H1 (cell line): Measurements from ENCODE around the gene COL11A2. TPM values are rescaled to one million over a fixed set of nuclear protein-coding genes. Genes with fewer than 3 reads are reported as not detected.

ENCODE experiments used
- CTCF ChIA-PET: fragments of 300-600 bp; sonication (Branson Sonifier 250); formaldehyde crosslinking; loops from one replicate; lab custom pipeline; 2021; ENCODE audit not compliant: partially characterized antibody; lab: Charles Lee
- POLR2A ChIA-PET: fragments of 300-600 bp; sonication (Branson Sonifier 250); formaldehyde crosslinking; loops from one replicate; lab custom pipeline; 2021; ENCODE audit warnings: inconsistent platforms; ENCODE audit not compliant: partially characterized antibody; lab: Charles Lee
- DNase-seq, 2 experiments: peaks; one replicate each; pipeline versions ENCODE4 v3.0.0 to v3.0.0-alpha.2; 2010 to 2022; ENCODE audit warnings: low spot score in 2 of 2, low read depth in 1 of 2, mixed read lengths in 1 of 2
- FAIRE-seq: peaks from 2 replicates; lab custom pipeline; 2011; peaks lifted over from hg19 to GRCh38; lab: Jason Lieb, UNC
- H2AFZ ChIP-seq: 2 replicates; pipeline ENCODE4 v1.8.1; 2012; ENCODE audit warnings: low read length, inconsistent platforms
- H2AK5ac ChIP-seq: 2 replicates; pipeline ENCODE4 v1.6.1; 2013; ENCODE audit warnings: low read depth, low read length
- H2BK120ac ChIP-seq: replicated peaks from 2 replicates; pipeline ENCODE3; 2013; ENCODE audit warnings: low read depth, low read length, inconsistent platforms
- H2BK12ac ChIP-seq: 2 replicates; pipeline ENCODE4 v1.6.1; 2013; ENCODE audit warnings: low read depth, low read length
- H2BK15ac ChIP-seq: 2 replicates; pipeline ENCODE4 v1.6.1; 2013; ENCODE audit warnings: low read length
- H2BK20ac ChIP-seq: 2 replicates; pipeline ENCODE4 v1.6.1; 2013; ENCODE audit warnings: low read length
- H2BK5ac ChIP-seq: 2 replicates; pipeline ENCODE4 v1.6.1; 2013; ENCODE audit warnings: low read depth, low read length
- H3K14ac ChIP-seq: 2 replicates; pipeline ENCODE4 v1.6.1; 2013; ENCODE audit warnings: inconsistent platforms; ENCODE audit not compliant: insufficient read length
- H3K18ac ChIP-seq: 2 replicates; pipeline ENCODE4 v1.6.1; 2013; ENCODE audit warnings: low read length; ENCODE audit errors: extremely low read depth
- H3K23ac ChIP-seq: 2 replicates; pipeline ENCODE4 v1.6.1; 2013; ENCODE audit warnings: inconsistent platforms; ENCODE audit not compliant: insufficient read length
- H3K23me2 ChIP-seq: 2 replicates; pipeline ENCODE4 v1.6.1; 2013; ENCODE audit warnings: low read depth, low read length
- H3K27ac ChIP-seq: 2 replicates; pipeline ENCODE4 v1.6.1; 2011; ENCODE audit warnings: low read depth, low read length, inconsistent platforms
- H3K27me3 ChIP-seq, 4 experiments: replicated peaks in 1 of 4; 1 replicate in 1 of 4; 2 replicates in 3 of 4; pipeline versions ENCODE4 v1.6.1 to v1.8.1; 2011 to 2013; ENCODE audit warnings: low read length in 3 of 4, mild to moderate bottlenecking in 3 of 4, inconsistent platforms in 2 of 4, mixed read lengths in 2 of 4, moderate library complexity in 1 of 4; ENCODE audit not compliant: control insufficient read depth in 3 of 4, insufficient read depth in 3 of 4; ENCODE audit errors: extremely low read depth in 1 of 4
- H3K36me3 ChIP-seq, 4 experiments: 2 replicates each; pipeline versions ENCODE4 v1.6.1 to v1.8.1; 2011 to 2013; ENCODE audit warnings: mild to moderate bottlenecking in 4 of 4, low read length in 3 of 4, moderate library complexity in 2 of 4, control low read depth in 1 of 4, inconsistent platforms in 1 of 4; ENCODE audit not compliant: insufficient read depth in 4 of 4, control insufficient read depth in 2 of 4
- H3K4ac ChIP-seq: replicated peaks from 2 replicates; pipeline ENCODE3; 2013; ENCODE audit warnings: low read length, low read depth, mixed read lengths, inconsistent platforms; ENCODE audit not compliant: insufficient read length
- H3K4me1 ChIP-seq, 4 experiments: replicated peaks in 1 of 4; 1 replicate in 1 of 4; 2 replicates in 3 of 4; pipeline versions ENCODE4 v1.6.1 to v1.8.1; 2011 to 2013; ENCODE audit warnings: low read length in 3 of 4, inconsistent platforms in 2 of 4, mixed read lengths in 1 of 4; ENCODE audit not compliant: insufficient read depth in 4 of 4, control insufficient read depth in 3 of 4
- H3K4me2 ChIP-seq, 2 experiments: 2 replicates each; pipeline versions ENCODE4 v1.6.1 to v1.8.1; 2011 to 2013; ENCODE audit warnings: low read depth in 2 of 2, low read length in 2 of 2, control low read depth in 1 of 2, inconsistent platforms in 1 of 2, mild to moderate bottlenecking in 1 of 2; ENCODE audit not compliant: insufficient read depth in 1 of 2
- H3K4me3 ChIP-seq, 4 experiments: fragments of 200-600, 300-600 bp in 1 of 4; sonication (generic), shearing (Covaris generic), sonication (Bioruptor Twin) in 1 of 4; 2 replicates each; pipeline versions ENCODE4 v1.5.1 to v1.8.1; 2011 to 2016; ENCODE audit warnings: low read length in 4 of 4, low read depth in 3 of 4, control low read depth in 2 of 4, inconsistent platforms in 2 of 4, mild to moderate bottlenecking in 2 of 4, mixed read lengths in 1 of 4, moderate library complexity in 1 of 4; ENCODE audit not compliant: insufficient read depth in 2 of 4; ENCODE audit errors: extremely low read depth in 1 of 4
- H3K56ac ChIP-seq: replicated peaks from 2 replicates; pipeline ENCODE3; 2013; ENCODE audit warnings: low read depth, mild to moderate bottlenecking, mixed read lengths, low read length, inconsistent platforms; ENCODE audit not compliant: insufficient read length
- H3K79me1 ChIP-seq: 2 replicates; pipeline ENCODE4 v1.6.1; 2013; ENCODE audit warnings: low read depth, low read length, control low read depth
- H3K79me2 ChIP-seq, 2 experiments: 2 replicates each; pipeline versions ENCODE4 v1.6.1 to v1.8.1; 2012 to 2013; ENCODE audit warnings: low read length in 2 of 2, mild to moderate bottlenecking in 2 of 2, inconsistent platforms in 1 of 2; ENCODE audit not compliant: insufficient read depth in 2 of 2, control insufficient read depth in 1 of 2
- H3K9ac ChIP-seq, 4 experiments: replicated peaks in 1 of 4; 1 replicate in 1 of 4; 2 replicates in 3 of 4; pipeline versions ENCODE4 v1.6.1 to v1.8.1; 2011 to 2013; ENCODE audit warnings: low read depth in 3 of 4, low read length in 3 of 4, control low read depth in 2 of 4, mild to moderate bottlenecking in 2 of 4, moderate library complexity in 2 of 4, inconsistent platforms in 1 of 4; ENCODE audit errors: extremely low read depth in 1 of 4
- H3K9me3 ChIP-seq, 2 experiments: 2 replicates each; pipeline versions ENCODE4 v1.6.1 to v1.8.1; 2012 to 2013; ENCODE audit warnings: mild to moderate bottlenecking in 2 of 2, moderate library complexity in 2 of 2, control low read depth in 1 of 2, inconsistent platforms in 1 of 2, low read depth in 1 of 2, low read length in 1 of 2, mixed read lengths in 1 of 2; ENCODE audit not compliant: insufficient read depth in 2 of 2
- H4K20me1 ChIP-seq, 2 experiments: replicated peaks in 1 of 2; 2 replicates each; pipeline versions ENCODE3 to v1.8.1; 2011 to 2013; ENCODE audit warnings: inconsistent platforms in 2 of 2, low read length in 2 of 2, mild to moderate bottlenecking in 1 of 2; ENCODE audit not compliant: insufficient read depth in 2 of 2, control insufficient read depth in 1 of 2
- H4K5ac ChIP-seq: 2 replicates; pipeline ENCODE4 v1.6.1; 2013; ENCODE audit warnings: low read length, low read depth, mixed read lengths, inconsistent platforms; ENCODE audit not compliant: insufficient read length
- H4K8ac ChIP-seq: 2 replicates; pipeline ENCODE4 v1.8.0; 2013; ENCODE audit warnings: mild to moderate bottlenecking, moderate library complexity, low read length, inconsistent platforms; ENCODE audit not compliant: insufficient read depth; ENCODE audit errors: extremely low read depth
- H4K91ac ChIP-seq: replicated peaks from 2 replicates; pipeline ENCODE3; 2013; ENCODE audit warnings: low read length, mixed read lengths, inconsistent platforms; ENCODE audit not compliant: insufficient read length
- EGR1 ChIP-seq: IDR thresholded peaks from 2 replicates; pipeline ENCODE4 v1.6.1; 2011; ENCODE audit warnings: low read depth, low read length, borderline replicate concordance
- EP300 ChIP-seq, 2 experiments: IDR thresholded peaks; 1 replicate in 1 of 2; 2 replicates in 1 of 2; pipeline ENCODE4 v1.6.1; 2011 to 2012; ENCODE audit warnings: low read depth in 2 of 2, low read length in 2 of 2, mild to moderate bottlenecking in 2 of 2, borderline replicate concordance in 1 of 2, inconsistent platforms in 1 of 2, moderate library complexity in 1 of 2
- HDAC6 ChIP-seq: IDR thresholded peaks from one replicate; pipeline ENCODE4 v1.7.1; 2012; ENCODE audit warnings: low read depth, mild to moderate bottlenecking, inconsistent platforms, low read length, moderate library complexity
- KDM5A ChIP-seq: fragments of 200-600 bp; IDR thresholded peaks from 2 replicates; pipeline ENCODE4 v1.7.1; 2012; ENCODE audit warnings: mild to moderate bottlenecking, low read length, inconsistent platforms, mixed read lengths
- RAD21 ChIP-seq, 2 experiments: IDR thresholded peaks in 1 of 2; conservative IDR thresholded peaks in 1 of 2; 2 replicates each; pipeline ENCODE4 v1.6.1; 2011; ENCODE audit warnings: low read depth in 2 of 2, low read length in 2 of 2, improper control_type of control experiment in 1 of 2, inconsistent platforms in 1 of 2, mild to moderate bottlenecking in 1 of 2, moderate library complexity in 1 of 2
- RFX5 ChIP-seq: IDR thresholded peaks from 2 replicates; pipeline ENCODE4 v1.6.1; 2011; ENCODE audit warnings: low read depth, low read length, improper control_type of control experiment, borderline replicate concordance
- TAF1 ChIP-seq: IDR thresholded peaks from 2 replicates; pipeline ENCODE4 v1.6.1; 2011; ENCODE audit warnings: mild to moderate bottlenecking, low read depth, low read length
- TCF12 ChIP-seq: IDR thresholded peaks from 2 replicates; pipeline ENCODE4 v1.6.1; 2011; ENCODE audit warnings: low read depth, mild to moderate bottlenecking, low read length
- WGBS, 2 experiments: shearing (Covaris generic) in 1 of 2; methylation state at CpG; one replicate each; pipeline versions ENCODE4 v1.1.6 to v1.1.7; 2013 to 2015; ENCODE audit warnings: low lambda C conversion rate in 2 of 2, mixed read lengths in 2 of 2, inconsistent platforms in 1 of 2, low coverage in 1 of 2, missing lambda C conversion rate in 1 of 2; ENCODE audit not compliant: insufficient replicate concordance in 2 of 2, insufficient coverage in 1 of 2, insufficient read length in 1 of 2; ENCODE audit errors: extremely low coverage in 1 of 2, missing lambda C conversion rate in 1 of 2; 5-methylcytosine and 5-hydroxymethylcytosine counted together
- polyA plus RNA-seq, 7 experiments: library from polyadenylated mRNA; depleted of rRNA in 3 of 7; stranded (reverse) in 5 of 7; unstranded in 2 of 7; fragments of >200 nt in 5 of 7; fragments of 200-250 nt in 2 of 7; gene quantifications; 1 replicate in 5 of 7; 2 replicates in 1 of 7; 4 replicates in 1 of 7; pipeline versions ENCODE4 v1.2.1 to v1.2.3, GENCODE V29; 2011 to 2013; ENCODE audit warnings: missing spikeins in 2 of 7, mixed read lengths in 2 of 7
- total RNA-seq: library from RNA; stranded (reverse); fragmentation: NEBNext Ultra II Directional; extraction: Animal tissue kit (Norgen Biotek cat#: 25700); gene quantifications from 2 replicates; pipeline ENCODE4 v1.2.1, GENCODE V29; 2021
- TF ChIP-seq, protein P1 (sequence below): IDR thresholded peaks from 2 replicates; pipeline ENCODE4 v1.6.1; 2011; ENCODE audit warnings: low read depth, mild to moderate bottlenecking, low read length; ENCODE audit not compliant: insufficient read depth
- TF ChIP-seq, protein P2 (sequence below): IDR thresholded peaks from 2 replicates; pipeline ENCODE4 v1.6.1; 2012; ENCODE audit warnings: low read length, inconsistent platforms

Gene COL11A2
- total and polyA plus RNA-seq, 2 of the 8 experiments (the other 6 are each of a cell fraction or from before 2014, with no cell fraction given) = 2.8 to 3.8 TPM

DNA sequence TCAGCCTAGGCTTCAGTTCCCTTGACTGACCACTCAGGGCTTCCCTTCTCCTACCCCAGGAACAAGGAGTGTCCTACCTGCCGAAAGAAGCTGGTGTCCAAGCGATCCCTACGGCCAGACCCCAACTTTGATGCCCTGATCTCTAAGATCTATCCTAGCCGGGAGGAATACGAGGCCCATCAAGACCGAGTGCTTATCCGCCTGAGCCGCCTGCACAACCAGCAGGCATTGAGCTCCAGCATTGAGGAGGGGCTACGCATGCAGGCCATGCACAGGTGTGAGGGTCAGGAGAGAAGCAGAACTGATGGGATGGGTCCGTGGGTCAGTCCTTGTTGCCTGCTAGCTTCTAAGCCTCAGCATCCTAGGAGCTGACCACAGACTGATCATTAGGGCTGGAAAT is 17.6 kb upstream of the COL11A2 start:
- CTCF ChIA-PET = interaction anchor here (1.3 to 6.3 kb wide), 5 partner anchors 12 to 48 kb away, joined by 3 to 60 read pairs (median 6); no protein-coding TSS in a partner anchor
- H3K9ac ChIP-seq = no peak overlapping the region
- no peak overlapping the region for H3K4ac ChIP-seq
- TF ChIP-seq EP300 (IDR thresholded peaks at IDR 0.05; ENCODE audit: borderline replicate concordance in 1 of 2, low read depth in 2 of 2, low read length in 2 of 2) (no peak), HDAC6 (no peak), RFX5 (no peak), TAF1 (no peak), EGR1 (no peak), TCF12 (no peak), RAD21 (IDR thresholded peaks at IDR 0.05 in 1 of 2, conservative IDR thresholded peaks at IDR 0.05 in 1 of 2; ENCODE audit: low read depth in 2 of 2, low read length in 2 of 2) (no peak), KDM5A (no peak)
- TF ChIP-seq, protein P1, sequence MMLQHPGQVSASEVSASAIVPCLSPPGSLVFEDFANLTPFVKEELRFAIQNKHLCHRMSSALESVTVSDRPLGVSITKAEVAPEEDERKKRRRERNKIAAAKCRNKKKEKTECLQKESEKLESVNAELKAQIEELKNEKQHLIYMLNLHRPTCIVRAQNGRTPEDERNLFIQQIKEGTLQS = no peak
- TF ChIP-seq, protein P2, sequence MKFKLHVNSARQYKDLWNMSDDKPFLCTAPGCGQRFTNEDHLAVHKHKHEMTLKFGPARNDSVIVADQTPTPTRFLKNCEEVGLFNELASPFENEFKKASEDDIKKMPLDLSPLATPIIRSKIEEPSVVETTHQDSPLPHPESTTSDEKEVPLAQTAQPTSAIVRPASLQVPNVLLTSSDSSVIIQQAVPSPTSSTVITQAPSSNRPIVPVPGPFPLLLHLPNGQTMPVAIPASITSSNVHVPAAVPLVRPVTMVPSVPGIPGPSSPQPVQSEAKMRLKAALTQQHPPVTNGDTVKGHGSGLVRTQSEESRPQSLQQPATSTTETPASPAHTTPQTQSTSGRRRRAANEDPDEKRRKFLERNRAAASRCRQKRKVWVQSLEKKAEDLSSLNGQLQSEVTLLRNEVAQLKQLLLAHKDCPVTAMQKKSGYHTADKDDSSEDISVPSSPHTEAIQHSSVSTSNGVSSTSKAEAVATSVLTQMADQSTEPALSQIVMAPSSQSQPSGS = no peak

More for the DNA sequence above, 17.6 kb upstream of the COL11A2 start:
- peaks cover 22 to 68% (median 58%) of the 10 kb centered on the region in 4 experiments for H3K27me3 ChIP-seq
- POLR2A ChIA-PET = interaction anchor here (0.8 to 2.0 kb wide), 3 partner anchors 10 to 59 kb away, joined by 3 to 7 read pairs (median 3); no protein-coding TSS in a partner anchor
- H3K27ac ChIP-seq = no peak overlapping the region
- H3K23me2 ChIP-seq = peaks cover 29% of the 10 kb centered on the region; the same call in 1 of the 2 replicates
- no peak overlapping the region for H2BK5ac ChIP-seq
- DNase-seq (no peak), FAIRE-seq (no peak)
- H3K79me1 ChIP-seq = no peaks in the 10 kb centered on the region; the same call in 1 of the 2 replicates
- no peak overlapping the region for H2AFZ ChIP-seq
- H3K4me3 ChIP-seq = no peak overlapping the region
- no peaks in the 10 kb centered on the region for H3K9me3 ChIP-seq
- H4K5ac ChIP-seq = no peak overlapping the region
- peaks cover 0 to 21% (median 13%) of the 10 kb centered on the region in 4 experiments; a peak in 6 of 7 replicates for H3K4me1 ChIP-seq
- no peak overlapping the region for H2BK120ac ChIP-seq
- H2BK15ac ChIP-seq = no peak overlapping the region
- no peak overlapping the region for H2BK12ac ChIP-seq
- H3K56ac ChIP-seq = no peak overlapping the region
- H3K18ac ChIP-seq = no peak overlapping the region
- WGBS, 2 experiments = 88% methylated on average over 10 of the region's 10 CpGs; no CpG with 5 or more reads in 1 of the 2 experiments
- H3K79me2 ChIP-seq = no peaks in the 10 kb centered on the region
- no peak overlapping the region for H4K8ac ChIP-seq
- H3K4me2 ChIP-seq = no peak overlapping the region
- H3K23ac ChIP-seq = no peak overlapping the region
- no peak overlapping the region for H3K14ac ChIP-seq
- H3K36me3 ChIP-seq = peaks cover 2 to 7% (median 4%) of the 10 kb centered on the region in 4 experiments; a peak in 3 of 8 replicates
- H4K91ac ChIP-seq = no peak overlapping the region
- no peak overlapping the region for H2BK20ac ChIP-seq
- H4K20me1 ChIP-seq = peaks cover 2 to 10% of the 10 kb centered on the region in 2 experiments
- no peak overlapping the region for H2AK5ac ChIP-seq
